ENCODE data around the gene SPOP.
A peak's percentile ranks its signal among the peaks of the same experiment; 100 is the strongest.
"Not testable (repeated sequence)": the region's sequence is repeated elsewhere in the genome, so short reads cannot be mapped to it uniquely, and the experiment has no call there.

Gene SPOP

DNA sequence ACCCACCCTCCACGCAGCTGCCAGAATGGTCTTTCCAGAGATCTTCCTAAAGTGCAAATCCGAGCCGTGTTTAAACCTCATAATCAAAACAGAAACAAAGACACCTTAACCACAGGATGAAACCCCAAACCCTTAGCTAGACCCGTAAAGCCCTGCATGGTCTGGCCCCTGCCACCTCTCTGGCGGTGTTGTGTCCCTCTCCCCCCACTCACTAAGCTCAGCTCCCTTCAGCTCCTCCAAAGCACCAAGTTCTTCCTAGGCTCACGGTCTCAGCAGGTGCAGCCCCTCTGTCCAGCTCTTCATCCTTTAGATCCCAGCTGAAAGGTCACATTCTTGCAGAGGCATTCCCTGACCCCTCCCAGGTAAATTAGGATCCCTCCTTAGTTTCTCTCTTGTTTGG is 106.6 kb downstream of the SPOP start:
- no peak overlapping the region for H3K4me3 ChIP-seq (ENCODE audit: low read depth, low read length)
- TF ChIP-seq, protein P1, sequence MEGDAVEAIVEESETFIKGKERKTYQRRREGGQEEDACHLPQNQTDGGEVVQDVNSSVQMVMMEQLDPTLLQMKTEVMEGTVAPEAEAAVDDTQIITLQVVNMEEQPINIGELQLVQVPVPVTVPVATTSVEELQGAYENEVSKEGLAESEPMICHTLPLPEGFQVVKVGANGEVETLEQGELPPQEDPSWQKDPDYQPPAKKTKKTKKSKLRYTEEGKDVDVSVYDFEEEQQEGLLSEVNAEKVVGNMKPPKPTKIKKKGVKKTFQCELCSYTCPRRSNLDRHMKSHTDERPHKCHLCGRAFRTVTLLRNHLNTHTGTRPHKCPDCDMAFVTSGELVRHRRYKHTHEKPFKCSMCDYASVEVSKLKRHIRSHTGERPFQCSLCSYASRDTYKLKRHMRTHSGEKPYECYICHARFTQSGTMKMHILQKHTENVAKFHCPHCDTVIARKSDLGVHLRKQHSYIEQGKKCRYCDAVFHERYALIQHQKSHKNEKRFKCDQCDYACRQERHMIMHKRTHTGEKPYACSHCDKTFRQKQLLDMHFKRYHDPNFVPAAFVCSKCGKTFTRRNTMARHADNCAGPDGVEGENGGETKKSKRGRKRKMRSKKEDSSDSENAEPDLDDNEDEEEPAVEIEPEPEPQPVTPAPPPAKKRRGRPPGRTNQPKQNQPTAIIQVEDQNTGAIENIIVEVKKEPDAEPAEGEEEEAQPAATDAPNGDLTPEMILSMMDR (IDR thresholded peaks at IDR 0.05; ENCODE audit: borderline replicate concordance, insufficient read depth, low read depth, low read length), result no peak

DNA sequence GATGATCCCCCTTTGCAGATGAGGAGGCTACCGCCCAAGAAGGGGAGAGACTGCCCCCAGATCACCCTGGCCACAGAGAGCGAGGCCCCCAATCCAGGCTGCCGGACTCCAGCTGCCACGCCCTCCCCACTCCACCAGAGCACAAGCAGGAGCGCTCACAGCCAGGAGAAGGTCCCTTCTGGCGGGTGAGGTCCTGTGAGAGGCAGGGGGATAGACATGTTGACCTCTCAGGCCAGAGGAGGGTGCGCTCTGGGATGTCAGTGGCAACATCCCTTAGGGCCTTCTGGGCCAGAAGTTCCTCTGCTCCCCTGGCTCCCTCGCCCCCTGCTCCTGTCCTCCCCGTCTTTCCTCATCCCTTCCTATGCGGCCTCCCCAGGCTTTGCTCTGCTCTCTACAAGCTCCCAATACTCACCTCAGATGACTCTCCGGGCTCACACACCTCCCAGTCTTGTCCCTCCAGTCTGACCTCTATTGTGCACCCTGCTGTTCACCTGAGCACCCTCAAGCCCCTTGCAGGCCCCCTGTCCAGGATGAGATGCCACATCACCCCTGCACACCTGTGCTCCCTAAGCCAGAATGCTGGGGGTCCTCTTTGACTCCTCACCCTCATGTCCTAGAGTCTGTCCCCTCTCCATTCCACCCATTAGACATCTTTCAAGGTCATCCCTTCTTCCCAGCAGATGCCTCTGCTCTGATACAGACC is 107.2 kb downstream of the SPOP start:
- H3K4me3 ChIP-seq (ENCODE audit: low read depth, low read length), result no peak overlapping the region
- TF ChIP-seq, protein P1 (IDR thresholded peaks at IDR 0.05; ENCODE audit: borderline replicate concordance, insufficient read depth, low read depth, low read length), result no peak

DNA sequence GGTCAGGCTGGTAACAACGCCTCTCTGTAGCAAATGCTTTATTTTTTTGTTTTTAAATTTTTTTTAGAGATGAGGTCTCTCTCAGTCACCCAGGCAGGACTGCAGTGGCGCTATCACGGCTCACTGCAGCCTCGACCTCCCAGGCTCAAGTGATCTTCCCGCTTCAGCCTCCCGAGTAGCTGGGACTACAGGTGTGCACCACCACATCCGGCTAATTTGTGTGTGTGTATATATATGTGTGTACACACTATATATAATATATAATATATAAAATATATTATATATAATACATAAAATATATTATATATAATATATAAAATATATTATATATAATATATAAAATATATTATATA is 109.2 kb downstream of the SPOP start:
- H3K4me3 ChIP-seq (ENCODE audit: low read depth, low read length), result not testable (repeated sequence)

DNA sequence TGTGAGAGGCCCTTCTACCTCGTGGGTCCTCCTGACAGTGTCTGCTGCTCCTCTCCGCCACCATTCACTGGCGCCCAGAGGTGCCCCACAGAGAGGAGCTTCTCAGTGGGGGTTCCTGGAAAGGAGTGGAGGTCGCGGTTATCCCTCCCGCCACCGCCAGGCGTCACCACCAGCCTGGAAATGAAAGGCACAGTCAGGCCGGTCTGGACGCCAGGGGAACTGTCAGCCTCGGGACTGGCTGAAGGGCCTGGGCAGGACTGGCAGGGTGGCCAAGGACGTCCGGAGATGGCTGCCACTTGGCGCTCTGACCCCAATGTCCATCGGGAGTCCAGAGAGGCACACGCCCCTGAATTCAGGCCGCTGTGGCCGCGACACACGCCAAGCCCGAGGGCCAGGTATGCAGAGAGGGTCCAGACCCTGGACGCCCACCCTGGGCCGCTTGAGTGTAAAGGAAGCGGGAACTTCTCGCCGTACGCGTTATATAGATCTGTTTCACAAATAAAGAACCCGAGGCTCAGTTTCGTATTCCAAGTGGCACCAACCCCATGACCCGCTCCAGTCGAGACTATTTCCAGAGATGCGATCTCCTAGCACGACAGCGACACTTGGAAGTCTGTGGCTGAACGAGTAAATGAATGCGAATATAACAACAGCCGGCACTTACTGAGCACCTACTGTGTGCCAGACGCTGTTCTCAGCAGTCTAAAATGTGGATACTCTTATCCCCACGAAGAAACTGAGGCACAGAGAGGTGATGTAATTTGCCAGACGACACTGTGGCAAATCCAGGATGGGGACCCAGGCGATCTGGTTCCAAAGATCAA is 109.8 kb downstream of the SPOP start:
- TF ChIP-seq, protein P1 (IDR thresholded peaks at IDR 0.05; ENCODE audit: borderline replicate concordance, insufficient read depth, low read depth, low read length), result peak; percentile 90
- H3K4me3 ChIP-seq (ENCODE audit: low read depth, low read length), result peak overlapping the region; percentile 3

DNA sequence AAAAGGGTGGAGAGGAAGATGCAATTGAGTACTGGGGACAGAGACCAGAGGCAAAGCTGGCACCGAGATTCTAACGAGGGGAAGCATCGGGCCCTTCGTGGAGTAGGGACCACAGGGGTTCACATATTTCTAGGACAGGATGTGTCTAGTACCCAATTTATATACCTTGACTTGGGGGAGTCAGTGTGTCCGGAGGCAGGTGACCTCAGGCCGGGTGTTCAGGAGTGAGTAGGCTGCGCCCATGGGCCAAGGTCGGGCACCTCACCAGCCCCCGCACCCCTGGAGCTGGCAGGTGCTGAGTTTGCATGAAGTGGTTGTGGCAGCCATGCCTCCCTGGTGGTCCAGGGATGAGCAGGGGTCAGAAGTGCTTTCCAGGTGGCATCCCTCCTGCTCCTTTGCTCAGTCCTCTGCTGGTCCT is 110.8 kb downstream of the SPOP start:
- no peak overlapping the region for H3K4me3 ChIP-seq (ENCODE audit: low read depth, low read length)
- TF ChIP-seq, protein P1 (IDR thresholded peaks at IDR 0.05; ENCODE audit: borderline replicate concordance, insufficient read depth, low read depth, low read length), result no peak

DNA sequence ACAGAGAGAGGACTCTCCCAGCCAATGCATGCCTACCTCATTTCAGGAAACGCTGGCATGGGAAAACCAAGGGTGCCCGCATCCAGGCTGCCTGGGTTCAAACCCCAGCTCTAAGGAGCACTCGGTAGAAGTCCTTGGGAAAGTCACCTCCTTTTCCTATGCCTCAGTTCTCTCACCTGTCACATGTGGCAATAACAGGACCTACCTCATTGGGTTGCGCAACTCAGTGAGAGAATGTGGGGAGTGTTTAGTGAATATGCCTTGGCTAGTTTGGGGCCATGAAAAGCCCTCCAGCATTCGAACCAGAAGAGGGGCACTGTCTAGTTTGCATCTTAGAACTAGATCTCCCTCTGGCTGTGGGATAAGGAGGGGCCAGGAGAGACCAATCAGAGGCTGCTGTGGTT is 111.2 kb downstream of the SPOP start:
- TF ChIP-seq, protein P1 (IDR thresholded peaks at IDR 0.05; ENCODE audit: borderline replicate concordance, insufficient read depth, low read depth, low read length), result no peak
- no peak overlapping the region for H3K4me3 ChIP-seq (ENCODE audit: low read depth, low read length)

DNA sequence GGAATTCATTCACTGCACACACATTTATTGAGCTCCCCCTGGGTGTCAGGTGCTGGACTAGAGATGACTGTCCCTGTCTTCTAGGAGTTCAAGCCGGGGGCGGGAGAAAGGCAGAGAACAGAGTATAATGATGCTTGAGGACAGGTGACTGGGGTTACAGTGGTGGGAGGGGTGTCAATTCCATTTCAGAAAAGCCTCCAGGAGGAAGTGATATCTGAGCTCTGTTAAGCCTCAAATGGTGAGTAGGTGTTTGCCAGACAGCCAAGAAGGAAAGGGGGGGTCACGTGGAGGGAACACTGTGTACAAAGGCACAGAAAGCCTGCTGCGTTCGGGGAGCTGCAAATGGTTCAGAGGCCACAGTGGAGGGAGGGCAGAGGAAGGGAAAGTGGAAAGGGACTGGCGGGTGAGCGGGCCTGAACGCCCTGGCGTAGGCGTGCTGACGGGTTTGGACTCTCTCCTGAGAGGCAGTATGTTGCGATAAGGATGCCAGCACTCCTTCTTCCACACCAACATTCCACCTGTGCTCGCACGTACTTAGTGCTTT is 111.9 kb downstream of the SPOP start:
- TF ChIP-seq, protein P1 (IDR thresholded peaks at IDR 0.05; ENCODE audit: borderline replicate concordance, insufficient read depth, low read depth, low read length), result no peak
- H3K4me3 ChIP-seq (ENCODE audit: low read depth, low read length), result no peak overlapping the region

Measured in GM12875 (cell line).